Adrenal gland (tissue), 5 donors: ENCODE measurements around the gene PTK7.

Source experiments
- CTCF ChIP-seq, 6 experiments: fragments of 450-650 bp in 4 of 6; fragments of 200-600 bp in 2 of 6; sonication (generic) in 1 of 6; IDR thresholded peaks; 1 replicate in 5 of 6; 2 replicates in 1 of 6; pipeline versions ENCODE4 v1.5.1 to v1.8.0; 2016 to 2021; ENCODE audit warnings: antibody characterized with exemption in 6 of 6, mild to moderate bottlenecking in 2 of 6, moderate library complexity in 1 of 6
- POLR2A ChIP-seq, 2 donors: fragments of 450-650 bp; IDR thresholded peaks; one replicate each; pipeline ENCODE4 v1.6.1; 2017; ENCODE audit warnings: antibody characterized with exemption in 2 of 2, mild to moderate bottlenecking in 2 of 2, moderate library complexity in 1 of 2
- donor health status: DM: no; HTN: no; CAD: no.

DNA sequence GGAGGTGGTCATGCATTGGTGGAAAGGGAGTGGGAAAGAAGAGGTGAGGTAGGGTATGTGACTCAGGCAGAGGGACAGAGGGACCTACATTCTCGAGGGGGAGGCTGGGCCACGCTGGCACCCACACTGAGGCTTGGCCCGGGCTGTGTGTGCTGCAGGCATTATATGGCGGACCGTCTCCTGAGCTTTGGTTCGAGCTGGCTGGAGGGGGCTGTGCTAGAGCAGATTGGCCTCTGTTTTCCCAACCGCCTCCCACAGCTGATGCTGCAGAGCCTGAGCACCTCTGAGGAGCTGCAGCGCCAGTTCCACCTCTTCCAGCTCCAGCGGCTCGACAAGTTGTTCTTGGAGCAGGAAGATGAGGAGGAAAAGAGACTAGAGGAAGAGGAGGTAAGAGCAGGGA lies 129.7 kb downstream of the PTK7 start:
- TF ChIP-seq CTCF (IDR thresholded peaks at IDR 0.05) (no peak), POLR2A (IDR thresholded peaks at IDR 0.05) (no peak)
